Sigmoid colon (tissue), 7 donors: ENCODE measurements around the gene SORCS2. TPM values are rescaled to one million over a fixed set of nuclear protein-coding genes. Genes with fewer than 3 reads are reported as not detected.

Source experiments
- DNase-seq: peaks from one replicate; pipeline ENCODE4 v3.0.0-alpha.2; 2019
- H3K27ac ChIP-seq, 4 donors: fragments of 200-600 bp; sonication (generic); one replicate each; pipeline ENCODE4 v1.5.1; 2016 to 2019; ENCODE audit warnings: mild to moderate bottlenecking in 1 of 4
- H3K27me3 ChIP-seq, 3 donors: fragments of 200-600 bp; sonication (generic); one replicate each; pipeline ENCODE4 v1.5.1; 2019; ENCODE audit warnings: mild to moderate bottlenecking in 1 of 3
- H3K36me3 ChIP-seq, 4 donors: fragments of 200-600 bp; sonication (generic); one replicate each; pipeline ENCODE4 v1.5.1; 2016 to 2019
- H3K4me1 ChIP-seq, 4 donors: fragments of 200-600 bp; sonication (generic); one replicate each; pipeline ENCODE4 v1.5.1; 2017 to 2019
- H3K4me3 ChIP-seq, 4 donors: fragments of 200-600 bp; sonication (generic); one replicate each; pipeline ENCODE4 v1.5.1; 2017 to 2019; ENCODE audit warnings: mild to moderate bottlenecking in 2 of 4, moderate library complexity in 1 of 4
- H3K9me3 ChIP-seq, 4 donors: fragments of 200-600 bp in 3 of 4; sonication (generic) in 3 of 4; one replicate each; pipeline versions ENCODE4 v1.5.1 to v1.6.1; 2013 to 2019
- CTCF ChIP-seq, 4 experiments: fragments of 450-650 bp in 3 of 4; fragments of 200-600 bp in 1 of 4; IDR thresholded peaks; one replicate each; pipeline ENCODE4 v1.5.1; 2016 to 2019; ENCODE audit warnings: antibody characterized with exemption in 4 of 4, mild to moderate bottlenecking in 3 of 4, moderate library complexity in 2 of 4
- EP300 ChIP-seq, 4 donors: sonication (generic); formaldehyde crosslinking; IDR thresholded peaks; one replicate each; pipeline ENCODE4 v1.6.1; 2017; ENCODE audit warnings: antibody characterized with exemption in 4 of 4
- POLR2A ChIP-seq, 2 donors: fragments of 450-650 bp; IDR thresholded peaks; one replicate each; pipeline ENCODE4 v1.6.1; 2016; ENCODE audit warnings: antibody characterized with exemption in 2 of 2, mild to moderate bottlenecking in 2 of 2, moderate library complexity in 2 of 2
- POLR2AphosphoS5 ChIP-seq, 4 donors: sonication (generic); formaldehyde crosslinking; IDR thresholded peaks; one replicate each; pipeline ENCODE4 v1.6.1; 2017; ENCODE audit warnings: antibody characterized with exemption in 4 of 4
- WGBS, 2 donors: extraction: QIAGEN DNeasy Blood & Tissue Kit; methylation state at CpG; one replicate each; pipeline ENCODE4 v1.1.7; 2013; 5-methylcytosine and 5-hydroxymethylcytosine counted together
- intact Hi-C: fragments of 100-400 bp; cut with DNase I; formaldehyde crosslinking; loops from one replicate; pipeline ENCODE4 v1.15.1; 2023
- polyA plus RNA-seq, 3 donors: library from polyadenylated mRNA; stranded (reverse); fragments of 200-250 nt; gene quantifications; one replicate each; pipeline ENCODE4 v1.2.3, GENCODE V29; 2013
- total RNA-seq, 4 donors: library from RNA; depleted of rRNA; stranded (reverse); fragments of >200 nt; gene quantifications; one replicate each; pipeline ENCODE4 v1.1.0, GENCODE V29; 2016
- donor health status: healthy with polysubstance abuse.
- donor health status: Bipolar disorder and iron deficiency.
- donor health status: healthy.

Gene SORCS2
- total and polyA plus RNA-seq, 7 donors: 1.8 to 6.4 (median 3.9) TPM; not detected in 2

- Histone ChIP-seq H3K36me3 (no peaks in the 10 kb centered on the region), H3K4me3 (no peak overlapping the region), H3K27me3 (no peaks in the 10 kb centered on the region), H3K27ac (no peak overlapping the region), H3K9me3 (no peaks in the 10 kb centered on the region), H3K4me1 (peaks cover 0 to 51% (median 37%) of the 10 kb centered on the region in 4 donors)
- 64 to 75% methylated on average over 15 of the region's 15 CpGs for WGBS, 2 donors
- TF ChIP-seq EP300 (IDR thresholded peaks at IDR 0.05): no peak
- TF ChIP-seq POLR2A (IDR thresholded peaks at IDR 0.05): no peak
- no peak for TF ChIP-seq POLR2AphosphoS5 (IDR thresholded peaks at IDR 0.05)
- no peak for TF ChIP-seq CTCF (IDR thresholded peaks at IDR 0.05)
- intact Hi-C loops: loop anchor here (5.0 kb wide), 1 partner anchor 60 kb away; the partner anchor contains the start of gene SORCS2
- DNase-seq: no peak
Measured at GRCh38 chr4:7252510-7253340, 60.4 kb downstream of the SORCS2 start.

- TF ChIP-seq CTCF (IDR thresholded peaks at IDR 0.05) (no peak), POLR2AphosphoS5 (IDR thresholded peaks at IDR 0.05) (no peak), EP300 (IDR thresholded peaks at IDR 0.05) (no peak), POLR2A (IDR thresholded peaks at IDR 0.05) (no peak)
- no peak overlapping the region for H3K27ac ChIP-seq
- DNase-seq: no peak
- 78 to 86% methylated on average over 7 of the region's 7 CpGs for WGBS, 2 donors
- no peaks in the 10 kb centered on the region for H3K27me3 ChIP-seq
- H3K36me3 ChIP-seq: no peaks in the 10 kb centered on the region
- no peak overlapping the region for H3K4me3 ChIP-seq
- H3K9me3 ChIP-seq: no peaks in the 10 kb centered on the region
- H3K4me1 ChIP-seq: peaks cover 0 to 51% (median 37%) of the 10 kb centered on the region in 4 donors
- intact Hi-C loops: loop anchor here (5.0 kb wide), 1 partner anchor 61 kb away; the partner anchor contains the start of gene SORCS2
Measured at GRCh38 chr4:7253341-7253700, 61.0 kb downstream of the SORCS2 start.

GRCh38 chr4:7253837-7254236, 61.5 kb downstream of the SORCS2 start:
- Histone ChIP-seq H3K4me3 (no peak overlapping the region), H3K27me3 (no peaks in the 10 kb centered on the region), H3K27ac (no peak overlapping the region), H3K4me1 (peaks cover 0 to 51% (median 37%) of the 10 kb centered on the region in 4 donors), H3K9me3 (no peaks in the 10 kb centered on the region), H3K36me3 (no peaks in the 10 kb centered on the region)
- DNase-seq: no peak
- WGBS, 2 donors: 68 to 72% methylated on average over 4 of the region's 4 CpGs
- TF ChIP-seq CTCF (IDR thresholded peaks at IDR 0.05) (no peak), POLR2A (IDR thresholded peaks at IDR 0.05) (no peak), POLR2AphosphoS5 (IDR thresholded peaks at IDR 0.05) (no peak), EP300 (IDR thresholded peaks at IDR 0.05) (no peak)
- intact Hi-C loops: loop anchor here (5.0 kb wide), 1 partner anchor 62 kb away; the partner anchor contains the start of gene SORCS2

- no peak for DNase-seq
- 79 to 83% methylated on average over 17 of the region's 17 CpGs for WGBS, 2 donors
- H3K4me3 ChIP-seq: no peak overlapping the region
- no peak overlapping the region for H3K27ac ChIP-seq
- TF ChIP-seq POLR2AphosphoS5 (IDR thresholded peaks at IDR 0.05): no peak
- TF ChIP-seq CTCF (IDR thresholded peaks at IDR 0.05): no peak
- TF ChIP-seq POLR2A (IDR thresholded peaks at IDR 0.05): no peak
- no peak for TF ChIP-seq EP300 (IDR thresholded peaks at IDR 0.05)
- H3K4me1 ChIP-seq: peaks cover 0 to 42% (median 31%) of the 10 kb centered on the region in 4 donors
- intact Hi-C loops: loop anchor here (5.0 kb wide), 1 partner anchor 63 kb away; the partner anchor contains the start of gene SORCS2
- H3K36me3 ChIP-seq: no peaks in the 10 kb centered on the region
- H3K27me3 ChIP-seq: no peaks in the 10 kb centered on the region
- no peaks in the 10 kb centered on the region for H3K9me3 ChIP-seq
Measured at GRCh38 chr4:7254736-7255487, 62.6 kb downstream of the SORCS2 start.
